ENCODE results near the gene ZNF324B. TPM values are rescaled to one million over a fixed set of nuclear protein-coding genes. Genes with fewer than 3 reads are reported as not detected.

Gene ZNF324B
- total and polyA plus RNA-seq, 4 donors, result 0.53 to 4.9 (median 2.8) TPM

- WGBS, result 91% methylated on average over 14 of the region's 14 CpGs
- Histone ChIP-seq H3K36me3 (ENCODE audit: control insufficient read depth in 4 of 4, insufficient read depth in 3 of 4, low read depth in 1 of 4, low read length in 3 of 4) (peaks cover 0 to 3% (median 1%) of the 10 kb centered on the region in 4 donors), H3K9me3 (ENCODE audit: control insufficient read depth in 4 of 4, low read length in 3 of 4) (no peaks in the 10 kb centered on the region), H3K4me3 (ENCODE audit: low read depth in 1 of 3, low read length in 3 of 3) (no peak overlapping the region), H3K4me1 (ENCODE audit: control insufficient read depth in 4 of 4, insufficient read depth in 4 of 4, low read length in 3 of 4) (peaks cover 8 to 45% (median 23%) of the 10 kb centered on the region in 4 donors), H3K27me3 (ENCODE audit: control insufficient read depth in 4 of 4, insufficient read depth in 4 of 4, low read length in 3 of 4) (no peaks in the 10 kb centered on the region), H3K9ac (ENCODE audit: low read depth in 1 of 2, low read length in 2 of 2) (no peak overlapping the region), H3K27ac (ENCODE audit: low read depth in 1 of 2, low read length in 2 of 2) (no peak overlapping the region)
- no peak for TF ChIP-seq YY1 (IDR thresholded peaks at IDR 0.05)
- no peak for TF ChIP-seq SP1 (IDR thresholded peaks at IDR 0.05)
- TF ChIP-seq NR2F2 (IDR thresholded peaks at IDR 0.05), result no peak
- TF ChIP-seq RXRA (IDR thresholded peaks at IDR 0.05), result no peak
- TF ChIP-seq CTCF (IDR thresholded peaks at IDR 0.05; ENCODE audit: low read depth, low read length, missing input control), result no peak
- no peak for TF ChIP-seq HNF4G (IDR thresholded peaks at IDR 0.05)
- no peak for TF ChIP-seq JUND (IDR thresholded peaks at IDR 0.05)
- no peak for DNase-seq (ENCODE audit: low spot score)
Observed at GRCh38 chr19:58500242-58500641, 48.8 kb downstream of the ZNF324B start.

Small RNA genes within 50 kb of the gene (small RNA-seq; reads per million reads assigned to genes)
- gene RN7SL693P, result not detected
- gene RNU6-1337P, result not detected

Other genes with a start within 250 kb of the ZNF324B start
- 10 to 100 TPM; 14.9 to 25.2 TPM for gene ZNF544, start 222.7 kb upstream of the ZNF324B start, total RNA-seq
- gene ZNF544, start 222.7 kb upstream of the ZNF324B start, polyA plus RNA-seq, result 1 to 10 TPM; 2.5 to 7.7 TPM
- 1 to 10 TPM; 2.7 to 4.6 TPM for gene ZNF8, start 172.7 kb upstream of the ZNF324B start, total RNA-seq
- gene ZNF8, start 172.7 kb upstream of the ZNF324B start, polyA plus RNA-seq, result under 1 TPM; 0.37 to 0.50 TPM
- 10 to 100 TPM; 21.4 to 28.0 TPM for gene ERVK3-1, start 146.2 kb upstream of the ZNF324B start, total RNA-seq
- gene ERVK3-1, start 146.2 kb upstream of the ZNF324B start, polyA plus RNA-seq, result 10 to 100 TPM; 17.6 to 31.7 TPM
- gene ZSCAN22, start 124.6 kb upstream of the ZNF324B start, total RNA-seq, result 1 to 10 TPM; 3.1 to 3.5 TPM
- under 1 TPM; 0.88 to 0.89 TPM for gene ZSCAN22, start 124.6 kb upstream of the ZNF324B start, polyA plus RNA-seq
- gene A1BG, start 98.1 kb upstream of the ZNF324B start, total RNA-seq, result 100 to 1,000 TPM; 521 to 838 TPM
- gene A1BG, start 98.1 kb upstream of the ZNF324B start, polyA plus RNA-seq, result 1,000 to 10,000 TPM; 1,221 to 2,157 TPM
- 1 to 10 TPM; 1.1 to 4.4 TPM for gene ZNF497, start 88.9 kb upstream of the ZNF324B start, total RNA-seq
- 1 to 10 TPM in 1 of 2 donors, under 1 TPM in 1; 0.60 to 1.4 TPM for gene ZNF497, start 88.9 kb upstream of the ZNF324B start, polyA plus RNA-seq
- 1 to 10 TPM; 2.1 to 3.6 TPM for gene ZNF837, start 70.6 kb upstream of the ZNF324B start, total RNA-seq
- 1 to 10 TPM in 1 of 2 donors, under 1 TPM in 1; 0.54 to 2.6 TPM for gene ZNF837, start 70.6 kb upstream of the ZNF324B start, polyA plus RNA-seq
- 1,000 to 10,000 TPM in 1 of 2 donors, 100 to 1,000 TPM in 1; 657 to 1,403 TPM for gene RPS5, start 64.4 kb upstream of the ZNF324B start, total RNA-seq
- 100 to 1,000 TPM; 229 to 600 TPM for gene RPS5, start 64.4 kb upstream of the ZNF324B start, polyA plus RNA-seq
- not detected for gene RNF225, start 56.0 kb upstream of the ZNF324B start, total RNA-seq
- not detected for gene RNF225, start 56.0 kb upstream of the ZNF324B start, polyA plus RNA-seq
- 10 to 100 TPM in 1 of 2 donors, 1 to 10 TPM in 1; 9.4 to 12.6 TPM for gene ZNF584, start 43.0 kb upstream of the ZNF324B start, total RNA-seq
- 10 to 100 TPM in 1 of 2 donors, 1 to 10 TPM in 1; 3.6 to 10.6 TPM for gene ZNF584, start 43.0 kb upstream of the ZNF324B start, polyA plus RNA-seq
- gene ZNF132, start 11.5 kb upstream of the ZNF324B start, total RNA-seq, result 1 to 10 TPM; 1.3 to 2.0 TPM
- gene ZNF132, start 11.5 kb upstream of the ZNF324B start, polyA plus RNA-seq, result under 1 TPM; 0.64 to 0.72 TPM
- 1 to 10 TPM; 8.4 TPM for gene ZNF324, start 15.5 kb downstream of the ZNF324B start, total RNA-seq
- 1 to 10 TPM; 2.3 to 2.6 TPM for gene ZNF324, start 15.5 kb downstream of the ZNF324B start, polyA plus RNA-seq
- gene ZNF446, start 24.7 kb downstream of the ZNF324B start, total RNA-seq, result 1 to 10 TPM; 2.8 to 4.6 TPM
- 1 to 10 TPM; 3.3 to 4.8 TPM for gene ZNF446, start 24.7 kb downstream of the ZNF324B start, polyA plus RNA-seq
- gene SLC27A5, start 60.4 kb downstream of the ZNF324B start, total RNA-seq, result 100 to 1,000 TPM in 1 of 2 donors, 10 to 100 TPM in 1; 31.9 to 395 TPM
- gene SLC27A5, start 60.4 kb downstream of the ZNF324B start, polyA plus RNA-seq, result 100 to 1,000 TPM; 316 to 326 TPM
- 1 to 10 TPM; 2.1 to 3.2 TPM for gene ZBTB45, start 68.2 kb downstream of the ZNF324B start, total RNA-seq
- gene ZBTB45, start 68.2 kb downstream of the ZNF324B start, polyA plus RNA-seq, result 1 to 10 TPM; 2.2 to 4.0 TPM
- 100 to 1,000 TPM in 1 of 2 donors, 10 to 100 TPM in 1; 80.5 to 157 TPM for gene TRIM28, start 92.4 kb downstream of the ZNF324B start, total RNA-seq
- gene TRIM28, start 92.4 kb downstream of the ZNF324B start, polyA plus RNA-seq, result 10 to 100 TPM; 47.1 to 88.0 TPM
- 10 to 100 TPM; 58.0 to 69.5 TPM for gene CHMP2A, start 103.5 kb downstream of the ZNF324B start, total RNA-seq
- 100 to 1,000 TPM in 1 of 2 donors, 10 to 100 TPM in 1; 97.1 to 107 TPM for gene CHMP2A, start 103.5 kb downstream of the ZNF324B start, polyA plus RNA-seq
- gene UBE2M, start 107.0 kb downstream of the ZNF324B start, total RNA-seq, result 10 to 100 TPM; 12.1 to 30.7 TPM
- gene UBE2M, start 107.0 kb downstream of the ZNF324B start, polyA plus RNA-seq, result 10 to 100 TPM in 1 of 2 donors, 1 to 10 TPM in 1; 7.6 to 23.4 TPM
- 10 to 100 TPM in 1 of 2 donors, 1 to 10 TPM in 1; 9.3 to 21.1 TPM for gene MZF1, start 121.7 kb downstream of the ZNF324B start, total RNA-seq
- gene MZF1, start 121.7 kb downstream of the ZNF324B start, polyA plus RNA-seq, result 1 to 10 TPM; 4.9 to 8.2 TPM

All from liver (tissue), 10 donors.